ENCODE results near the gene CEP57L1.

DNA sequence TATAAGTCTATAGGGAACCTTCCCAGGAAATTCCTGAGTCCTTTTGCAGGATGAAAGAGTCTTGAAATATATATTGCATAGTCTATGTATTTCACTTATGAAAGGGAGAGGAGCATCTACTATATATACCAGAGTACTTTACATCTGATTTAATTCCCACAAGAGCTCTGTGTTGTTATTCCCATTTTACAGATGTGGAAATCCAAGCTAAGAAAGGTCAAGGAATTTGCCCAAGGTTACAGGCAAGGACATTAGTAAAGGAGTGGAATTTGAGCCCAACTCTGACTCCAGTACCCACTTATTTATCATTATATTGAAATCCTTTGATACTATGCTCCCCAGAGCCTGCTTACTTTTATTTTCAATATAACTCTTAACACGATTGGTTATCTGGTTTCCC lies 3.2 kb upstream of the CEP57L1 start:
- TF ChIP-seq POLR2A (IDR thresholded peaks at IDR 0.05) (no peak), CTCF (IDR thresholded peaks at IDR 0.05) (no peak)

Measured in Peyer's patch (tissue), 4 donors.